Smooth muscle cell (in vitro differentiated cells): ENCODE measurements around the gene SPARC. TPM values are rescaled to one million over a fixed set of nuclear protein-coding genes. Genes with fewer than 3 reads are reported as not detected.

Source experiments
- DNase-seq: peaks from one replicate; lab custom pipeline; 2025; ENCODE audit not compliant: unreplicated experiment; lab: John Stamatoyannopoulos, UW
- H2AFZ ChIP-seq: fragments of 200-600 bp; sonication (generic); 2 replicates; pipeline ENCODE4 v1.6.0; 2016; ENCODE audit warnings: antibody characterized with exemption, low read depth, mild to moderate bottlenecking
- H3F3A ChIP-seq: fragments of 200-600 bp; sonication (generic); 2 replicates; pipeline ENCODE4 v1.6.0; 2017; ENCODE audit warnings: antibody characterized with exemption, low read depth
- H3K27ac ChIP-seq: fragments of 200-600 bp; sonication (generic); 2 replicates; pipeline ENCODE4 v1.5.1; 2016; ENCODE audit warnings: low read depth, mild to moderate bottlenecking
- H3K27me3 ChIP-seq: fragments of 200-600 bp; sonication (generic); 2 replicates; pipeline ENCODE4 v1.6.1; 2016; ENCODE audit warnings: low read depth, mild to moderate bottlenecking
- H3K36me3 ChIP-seq: fragments of 200-600 bp; sonication (generic); 2 replicates; pipeline ENCODE4 v1.5.1; 2016; ENCODE audit warnings: low read depth
- H3K4me1 ChIP-seq: fragments of 200-600 bp; sonication (generic); 2 replicates; pipeline ENCODE4 v1.5.1; 2016; ENCODE audit warnings: low read depth
- H3K4me2 ChIP-seq: fragments of 200-600 bp; sonication (generic); 2 replicates; pipeline ENCODE4 v1.6.0; 2016; ENCODE audit warnings: mild to moderate bottlenecking
- H3K4me3 ChIP-seq: fragments of 200-600 bp; sonication (generic); 2 replicates; pipeline ENCODE4 v1.5.1; 2016; ENCODE audit warnings: mild to moderate bottlenecking
- H3K79me2 ChIP-seq: fragments of 200-600 bp; sonication (generic); 2 replicates; pipeline ENCODE4 v1.6.0; 2016; ENCODE audit warnings: low read depth, mild to moderate bottlenecking
- H3K9ac ChIP-seq: fragments of 200-600 bp; sonication (generic); 2 replicates; pipeline ENCODE4 v1.6.0; 2016; ENCODE audit warnings: low read depth
- H3K9me3 ChIP-seq: fragments of 200-600 bp; sonication (generic); replicated peaks from 2 replicates; pipeline ENCODE4 v1.5.1; 2016; ENCODE audit warnings: low read depth
- H4K20me1 ChIP-seq: fragments of 200-600 bp; sonication (generic); 2 replicates; pipeline ENCODE4 v1.6.0; 2016; ENCODE audit warnings: low read depth
- CTCF ChIP-seq: fragments of 200-600 bp; sonication (generic); IDR thresholded peaks from 2 replicates; pipeline ENCODE4 v1.5.1; 2017; ENCODE audit warnings: borderline replicate concordance, mild to moderate bottlenecking, antibody characterized with exemption; ENCODE audit not compliant: insufficient read depth, poor library complexity, severe bottlenecking
- WGBS: methylation state at CpG from one replicate; pipeline ENCODE4 v1.1.7; 2016; ENCODE audit warnings: low lambda C conversion rate; 5-methylcytosine and 5-hydroxymethylcytosine counted together
- polyA plus RNA-seq: library from polyadenylated mRNA; unstranded; fragments of >200 nt; fragmentation: Nextera tagmentation; extraction: Ambion mirVana; gene quantifications from 2 replicates; pipeline ENCODE4 v1.2.1, GENCODE V29; 2016
- total RNA-seq: library from RNA; depleted of rRNA; stranded (reverse); fragments of >200 nt; gene quantifications from 2 replicates; pipeline ENCODE4 v1.2.3, GENCODE V29; 2014

SPARC gene
- total and polyA plus RNA-seq, 2 experiments from 2014 or later = 7,113 to 19,518 TPM

DNA sequence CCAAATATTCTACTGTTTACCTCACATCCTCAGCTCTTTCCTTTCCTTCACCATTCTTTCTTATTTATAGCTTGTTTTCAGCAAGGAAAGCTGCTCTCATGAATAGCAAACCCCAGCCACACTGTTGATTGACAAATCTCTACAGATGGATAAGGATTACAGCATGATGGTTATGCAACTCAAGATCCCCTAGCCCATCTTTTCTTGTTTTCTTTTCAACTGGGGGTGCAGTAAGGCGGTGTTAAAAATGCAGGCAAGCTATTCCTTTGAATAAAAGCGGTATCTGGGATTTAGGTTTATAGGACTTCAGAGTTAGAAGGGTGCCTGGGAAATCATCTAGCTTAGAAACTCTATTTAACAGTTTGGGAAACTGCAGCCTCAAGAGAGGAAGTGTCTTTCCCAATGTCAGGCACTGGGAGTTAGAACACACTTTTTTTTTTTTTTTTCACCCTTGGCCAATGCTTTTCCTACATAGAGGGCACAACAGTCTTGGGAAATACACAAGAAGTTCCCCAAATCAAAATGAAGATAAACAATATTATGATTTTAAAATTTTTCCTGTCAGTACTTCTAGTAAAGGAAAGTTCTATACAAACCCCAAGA is 2.6 kb downstream of the SPARC start:
- Histone ChIP-seq H3K36me3 (no peaks in the 10 kb centered on the region), H3K9ac (peak overlapping the region; percentile 99)

GRCh38 chr5:151683444-151683843 is 3.3 kb downstream of the SPARC start:
- no peak for TF ChIP-seq CTCF
- Histone ChIP-seq H3K27ac (peak overlapping the region; percentile 99), H2AFZ (no peak overlapping the region), H3K79me2 (peaks cover 83% of the 10 kb centered on the region), H4K20me1 (peaks cover 73% of the 10 kb centered on the region), H3K4me3 (peak overlapping the region; percentile 92), H3F3A (peaks cover 66% of the 10 kb centered on the region), H3K27me3 (no peaks in the 10 kb centered on the region), H3K9me3 (no peaks in the 10 kb centered on the region), H3K9ac (peak overlapping the region; percentile 99), H3K4me1 (peaks cover 45% of the 10 kb centered on the region), H3K4me2 (peak overlapping the region; percentile 99), H3K36me3 (no peaks in the 10 kb centered on the region)
- DNase-seq = no peak
- 61% methylated on average over 5 of the region's 5 CpGs for WGBS

More for the DNA sequence above, 2.6 kb downstream of the SPARC start:
- Histone ChIP-seq H3K27ac (peak overlapping the region; percentile 99), H3K4me3 (peak overlapping the region; percentile 92), H2AFZ (no peak overlapping the region), H3K9me3 (no peaks in the 10 kb centered on the region), H3K4me1 (peaks cover 41% of the 10 kb centered on the region), H4K20me1 (peaks cover 67% of the 10 kb centered on the region), H3K27me3 (no peaks in the 10 kb centered on the region), H3K4me2 (peak overlapping the region; percentile 99), H3K79me2 (peaks cover 76% of the 10 kb centered on the region), H3F3A (peaks cover 66% of the 10 kb centered on the region)
- no peak for TF ChIP-seq CTCF
- 34% methylated on average over 2 of the region's 2 CpGs for WGBS
- DNase-seq = no peak

DNA sequence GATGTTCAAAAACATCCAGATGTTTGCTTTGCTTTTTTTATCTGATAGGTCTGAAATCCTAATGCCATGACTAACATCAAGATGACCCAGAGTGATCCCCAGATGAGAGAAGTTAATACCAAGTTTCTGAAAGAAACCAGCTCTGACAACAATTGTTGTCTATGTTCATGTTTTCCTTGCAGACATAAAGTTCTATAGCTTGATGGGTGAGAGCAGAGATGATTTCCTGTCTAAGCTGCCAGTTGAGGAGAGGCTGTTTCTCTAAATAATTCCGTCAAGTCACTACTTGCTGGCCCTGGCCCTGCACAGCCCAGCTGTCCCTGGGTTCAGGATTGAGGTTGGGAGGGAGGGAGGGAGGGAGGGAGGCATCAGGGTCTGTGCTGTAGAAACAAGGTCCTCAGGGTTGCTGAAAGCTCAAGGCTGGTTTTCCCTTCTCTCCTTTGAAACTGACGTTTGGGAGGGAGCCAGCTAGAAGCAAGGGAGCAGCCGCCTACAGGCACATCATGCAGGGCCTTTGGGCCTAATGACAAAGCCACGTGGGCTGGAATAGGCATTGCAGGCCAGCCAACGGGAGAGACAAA is 3.9 kb downstream of the SPARC start:
- peaks cover 69% of the 10 kb centered on the region for H3F3A ChIP-seq
- WGBS = 15% methylated on average over 5 of the region's 5 CpGs
- DNase-seq = no peak
- TF ChIP-seq CTCF = no peak
- H3K4me1 ChIP-seq = peaks cover 52% of the 10 kb centered on the region
- peaks cover 79% of the 10 kb centered on the region for H4K20me1 ChIP-seq
- H3K27ac ChIP-seq = peak overlapping the region; percentile 99
- H3K79me2 ChIP-seq = peaks cover 89% of the 10 kb centered on the region
- peak overlapping the region; percentile 92 for H3K4me3 ChIP-seq
- H3K4me2 ChIP-seq = peak overlapping the region; percentile 99
- H3K9ac ChIP-seq = peak overlapping the region; percentile 99
- H2AFZ ChIP-seq = no peak overlapping the region
- no peaks in the 10 kb centered on the region for H3K9me3 ChIP-seq
- no peaks in the 10 kb centered on the region for H3K36me3 ChIP-seq
- H3K27me3 ChIP-seq = no peaks in the 10 kb centered on the region

- H3K9ac ChIP-seq = peak overlapping the region; percentile 99
- peak overlapping the region; percentile 99 for H3K27ac ChIP-seq
- no peak for DNase-seq
Observed at GRCh38 chr5:151682240-151682639, 4.5 kb downstream of the SPARC start.

More at GRCh38 chr5:151682240-151682639, 4.5 kb downstream of the SPARC start:
- Histone ChIP-seq H3K4me2 (peak overlapping the region; percentile 99), H3F3A (peaks cover 75% of the 10 kb centered on the region), H3K79me2 (peaks cover 95% of the 10 kb centered on the region), H2AFZ (no peak overlapping the region), H3K27me3 (no peaks in the 10 kb centered on the region), H3K4me1 (peaks cover 58% of the 10 kb centered on the region), H3K9me3 (no peaks in the 10 kb centered on the region), H3K36me3 (no peaks in the 10 kb centered on the region), H4K20me1 (peaks cover 85% of the 10 kb centered on the region), H3K4me3 (peak overlapping the region; percentile 92)
- WGBS = 34% methylated on average over 6 of the region's 6 CpGs
- TF ChIP-seq CTCF = no peak
